OCI-LY7 (cell line): ENCODE data around the gene ANKS4B.

Source experiments
- CTCF ChIP-seq: fragments of 200-600 bp; sonication (generic); conservative IDR thresholded peaks from 2 replicates; pipeline ENCODE4 v1.5.1; 2014; ENCODE audit warnings: mild to moderate bottlenecking, antibody characterized with exemption, low read length, moderate library complexity, mixed read lengths
- EZH2phosphoT487 ChIP-seq: fragments of 200-600 bp; sonication (generic); IDR thresholded peaks from 2 replicates; pipeline ENCODE4 v1.6.1; 2018; ENCODE audit warnings: low read depth, borderline replicate concordance, mild to moderate bottlenecking, mixed run types, antibody characterized with exemption, low read length, moderate library complexity, mixed read lengths

- TF ChIP-seq CTCF = no peak
- TF ChIP-seq EZH2phosphoT487 = no peak
Measured at GRCh38 chr16:21203155-21203797, 30.2 kb upstream of the ANKS4B start.
